Stimulated activated CD4-positive, alpha-beta T cell treated with anti-CD3 and anti-CD28 coated beads, Interleukin-1b, Interleukin-23, amount 100 ng/mL, for 4 hours (primary cell): ENCODE measurements around the gene GOLGA6A.
"Not testable (repeated sequence)": the region's sequence is repeated elsewhere in the genome, so short reads cannot be mapped to it uniquely, and the experiment has no call there.

Experiments used
- DNase-seq, 2 donors: peaks; one replicate each; pipeline ENCODE4 v3.0.0-alpha.2; 2020; ENCODE audit warnings: low read depth in 2 of 2

The GOLGA6A gene

GRCh38 chr15:74108111-74108510 lies 25.8 kb upstream of the GOLGA6A start:
- DNase-seq = no peak

GRCh38 chr15:74099963-74100733 lies 17.8 kb upstream of the GOLGA6A start:
- peak; percentile 31 to 67 for DNase-seq

- not testable (repeated sequence) for DNase-seq
Measured at GRCh38 chr15:74096753-74097474, 14.6 kb upstream of the GOLGA6A start.

GRCh38 chr15:74095610-74096009 lies 13.3 kb upstream of the GOLGA6A start:
- DNase-seq = not testable (repeated sequence)

- not testable (repeated sequence) for DNase-seq
Measured at GRCh38 chr15:74094567-74094966, 12.2 kb upstream of the GOLGA6A start.

- not testable (repeated sequence) for DNase-seq
Measured at GRCh38 chr15:74075781-74076180, 6.6 kb downstream of the GOLGA6A start.

- DNase-seq = peak in 1 of 2 donors; percentile 24
Measured at GRCh38 chr15:74072614-74073337, 9.6 kb downstream of the GOLGA6A start.

GRCh38 chr15:74072132-74072531 lies 10.2 kb downstream of the GOLGA6A start:
- not testable (repeated sequence) for DNase-seq

- DNase-seq = not testable (repeated sequence)
Measured at GRCh38 chr15:74071645-74072044, 10.7 kb downstream of the GOLGA6A start.

- DNase-seq = peak; percentile 30 to 45
Measured at GRCh38 chr15:74065684-74066411, 16.5 kb downstream of the GOLGA6A start.

- not testable (repeated sequence) for DNase-seq
Measured at GRCh38 chr15:74064822-74065221, 17.5 kb downstream of the GOLGA6A start.

GRCh38 chr15:74064183-74064582 lies 18.2 kb downstream of the GOLGA6A start:
- DNase-seq = not testable (repeated sequence)

GRCh38 chr15:74063425-74064146 lies 18.8 kb downstream of the GOLGA6A start:
- DNase-seq = not testable (repeated sequence)

- no peak for DNase-seq
Measured at GRCh38 chr15:74062671-74063070, 19.7 kb downstream of the GOLGA6A start.

GRCh38 chr15:74062236-74062635 lies 20.1 kb downstream of the GOLGA6A start:
- DNase-seq = no peak

GRCh38 chr15:74060251-74060650 lies 22.1 kb downstream of the GOLGA6A start:
- DNase-seq = no peak

GRCh38 chr15:74059050-74059833 lies 23.1 kb downstream of the GOLGA6A start:
- not testable (repeated sequence) for DNase-seq

- not testable (repeated sequence) for DNase-seq
Measured at GRCh38 chr15:74056330-74056729, 26.0 kb downstream of the GOLGA6A start.

- no peak for DNase-seq
Measured at GRCh38 chr15:74055804-74056203, 26.5 kb downstream of the GOLGA6A start.

GRCh38 chr15:74053941-74054529 lies 28.3 kb downstream of the GOLGA6A start:
- DNase-seq = peak; percentile 55 to 57
